GM23338 (cell line): ENCODE data around the gene SUN5. TPM values are rescaled to one million over a fixed set of nuclear protein-coding genes. Genes with fewer than 3 reads are reported as not detected.

Experiments
- ATAC-seq: fragments of 200-7000 bp; cut with Tn5 transposase; 3 replicates; pipeline ENCODE4 v1.9.1; 2020
- DNase-seq: peaks from one replicate; pipeline ENCODE4 v3.0.0-alpha.2; 2015; ENCODE audit warnings: low spot score
- H2AFZ ChIP-seq: fragments of 200-600 bp; sonication (generic); 2 replicates; pipeline ENCODE4 v1.8.0; 2016; ENCODE audit warnings: antibody characterized with exemption, mild to moderate bottlenecking, moderate library complexity
- H3F3A ChIP-seq: fragments of 200-600 bp; sonication (generic); replicated peaks from 2 replicates; pipeline ENCODE4 v1.8.0; 2017; ENCODE audit warnings: antibody characterized with exemption, mixed run types, low read depth
- H3K27ac ChIP-seq: fragments of 200-600 bp; sonication (generic); 2 replicates; pipeline ENCODE4 v1.6.1; 2016; ENCODE audit warnings: low read depth
- H3K27me3 ChIP-seq: fragments of 200-600 bp; sonication (generic); 2 replicates; pipeline ENCODE4 v1.8.0; 2016; ENCODE audit warnings: mild to moderate bottlenecking, mixed run types, moderate library complexity; ENCODE audit not compliant: insufficient read depth
- H3K36me3 ChIP-seq: fragments of 200-600 bp; sonication (generic); 2 replicates; pipeline ENCODE4 v1.8.0; 2016; ENCODE audit warnings: mild to moderate bottlenecking; ENCODE audit not compliant: insufficient read depth
- H3K4me1 ChIP-seq: fragments of 200-600 bp; sonication (generic); 2 replicates; pipeline ENCODE4 v1.8.0; 2016; ENCODE audit warnings: mild to moderate bottlenecking, moderate library complexity; ENCODE audit not compliant: insufficient read depth
- H3K4me2 ChIP-seq: fragments of 200-600 bp; sonication (generic); 2 replicates; pipeline ENCODE4 v1.7.1; 2017; ENCODE audit warnings: mixed run types
- H3K4me3 ChIP-seq: fragments of 200-600 bp; sonication (generic); 2 replicates; pipeline ENCODE4 v1.6.1; 2016; ENCODE audit warnings: mixed run types
- H3K79me2 ChIP-seq: fragments of 200-600 bp; sonication (generic); replicated peaks from 2 replicates; pipeline ENCODE4 v1.8.0; 2017; ENCODE audit warnings: mild to moderate bottlenecking; ENCODE audit not compliant: insufficient read depth
- H3K9me2 ChIP-seq: fragments of 200-600 bp; sonication (generic); 2 replicates; pipeline ENCODE4 v1.8.0; 2017; ENCODE audit not compliant: insufficient read depth
- H4K20me1 ChIP-seq: fragments of 200-600 bp; sonication (generic); replicated peaks from 2 replicates; pipeline ENCODE4 v1.8.0; 2017; ENCODE audit warnings: mild to moderate bottlenecking; ENCODE audit not compliant: insufficient read depth
- H3K27ac Mint-ChIP-seq: 2 replicates; pipeline ENCODE4 v1.8.0; 2020; ENCODE audit warnings: inconsistent platforms, mild to moderate bottlenecking, moderate library complexity, mixed read lengths
- H3K27me3 Mint-ChIP-seq: 3 replicates; pipeline ENCODE4 v1.8.0; 2022; ENCODE audit warnings: low read depth, mild to moderate bottlenecking, moderate library complexity, mixed read lengths, inconsistent platforms; ENCODE audit not compliant: insufficient read depth, poor library complexity
- H3K36me3 Mint-ChIP-seq: 3 replicates; pipeline ENCODE4 v1.8.0; 2021; ENCODE audit warnings: low read depth, mild to moderate bottlenecking, inconsistent platforms, moderate library complexity, mixed read lengths
- H3K4me1 Mint-ChIP-seq: 3 replicates; pipeline ENCODE4 v1.8.0; 2020; ENCODE audit warnings: mild to moderate bottlenecking, inconsistent platforms, mixed read lengths
- H3K4me3 Mint-ChIP-seq: 3 replicates; pipeline ENCODE4 v1.8.0; 2021; ENCODE audit warnings: moderate library complexity, mild to moderate bottlenecking, inconsistent platforms, mixed read lengths
- H3K9me3 Mint-ChIP-seq: 3 replicates; pipeline ENCODE4 v1.8.0; 2020; ENCODE audit warnings: moderate library complexity, mild to moderate bottlenecking, inconsistent platforms, mixed read lengths
- CREB1 ChIP-seq: fragments of 250-450 bp; sonication (Bioruptor Pico); IDR thresholded peaks from 2 replicates; pipeline ENCODE4 v1.5.0; 2020; ENCODE audit warnings: low read depth, mild to moderate bottlenecking, moderate library complexity
- EZH2phosphoT487 ChIP-seq: fragments of 200-600 bp; sonication (generic); IDR thresholded peaks from one replicate; pipeline ENCODE4 v1.8.1; 2018; ENCODE audit warnings: antibody characterized with exemption; ENCODE audit not compliant: unreplicated experiment
- POLR2AphosphoS5 ChIP-seq: IDR thresholded peaks from 2 replicates; pipeline ENCODE4 v1.6.1; 2016; ENCODE audit warnings: antibody characterized with exemption, low read depth
- ZNF114 ChIP-seq: fragments of 250-450 bp; sonication (Bioruptor Pico); IDR thresholded peaks from 2 replicates; pipeline ENCODE4 v1.5.0; 2020; ENCODE audit warnings: mild to moderate bottlenecking, moderate library complexity
- ZNF331 ChIP-seq: fragments of 250-450 bp; sonication (Bioruptor Pico); IDR thresholded peaks from 2 replicates; pipeline ENCODE4 v1.5.0; 2020; ENCODE audit warnings: low read depth, mild to moderate bottlenecking, moderate library complexity
- polyA plus RNA-seq: library from polyadenylated mRNA; unstranded; fragments of >200 nt; fragmentation: Nextera tagmentation; extraction: Ambion mirVana; gene quantifications from 2 replicates; pipeline ENCODE4 v1.2.1, GENCODE V29; 2016
- total RNA-seq: library from RNA; depleted of rRNA; stranded (reverse); fragments of >200 nt; shearing (Covaris generic); gene quantifications from 2 replicates; pipeline ENCODE4 v1.2.3, GENCODE V29; 2014
- TF ChIP-seq, protein P1 (sequence below): fragments of 250-450 bp; sonication (Bioruptor Pico); IDR thresholded peaks from 2 replicates; pipeline ENCODE4 v1.5.0; 2020; ENCODE audit warnings: mild to moderate bottlenecking, moderate library complexity
- TF ChIP-seq, protein P2 (sequence below), 2 experiments: fragments of 200-600 bp in 1 of 2; sonication (generic) in 1 of 2; conservative IDR thresholded peaks; 2 replicates each; pipeline versions ENCODE4 v1.5.1 to v1.6.1; 2016 to 2017; ENCODE audit warnings: antibody characterized with exemption in 2 of 2, low read depth in 2 of 2, mild to moderate bottlenecking in 2 of 2, moderate library complexity in 1 of 2

SUN5 gene
- total and polyA plus RNA-seq, 2 experiments from 2014 or later: not detected

DNA sequence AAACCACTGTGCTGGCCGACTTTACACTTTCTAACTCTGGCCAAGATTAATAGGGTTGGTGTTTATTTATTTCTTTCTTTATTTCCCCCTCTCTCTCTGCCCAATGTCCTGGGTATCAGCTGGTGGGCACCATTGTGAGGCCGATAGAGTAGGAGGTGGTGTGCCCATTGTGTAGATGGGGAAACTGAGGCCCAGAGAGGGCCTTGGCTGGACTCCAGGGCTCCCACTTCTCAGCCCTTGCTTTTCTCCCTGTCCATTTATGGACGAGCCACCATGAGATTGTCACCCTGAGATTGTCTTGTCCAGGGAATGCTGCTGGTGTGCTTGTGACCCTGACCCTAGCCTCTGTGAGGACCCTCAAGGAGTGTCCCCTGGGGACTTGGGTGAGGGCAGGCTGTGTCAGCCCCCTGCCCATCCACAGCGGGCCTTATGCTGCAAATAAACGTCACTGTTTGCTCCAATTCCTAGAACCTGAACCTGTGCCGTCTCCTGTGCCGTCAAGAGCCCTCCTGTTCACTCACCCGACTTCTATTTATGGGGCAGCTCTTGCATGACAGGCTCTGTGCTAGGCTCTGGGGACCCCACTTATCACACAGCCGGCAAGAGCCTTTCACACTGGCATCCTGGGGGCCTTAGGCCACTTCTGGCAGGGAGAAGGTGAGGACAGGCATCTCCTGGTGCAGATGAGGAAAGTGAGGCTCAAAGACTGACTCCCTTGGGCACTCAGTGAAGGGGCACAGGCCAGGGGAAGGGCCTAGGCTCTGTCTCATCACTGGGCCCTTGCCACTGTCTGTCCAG lies 24.8 kb downstream of the SUN5 start (continued):
- TF ChIP-seq, protein P1, sequence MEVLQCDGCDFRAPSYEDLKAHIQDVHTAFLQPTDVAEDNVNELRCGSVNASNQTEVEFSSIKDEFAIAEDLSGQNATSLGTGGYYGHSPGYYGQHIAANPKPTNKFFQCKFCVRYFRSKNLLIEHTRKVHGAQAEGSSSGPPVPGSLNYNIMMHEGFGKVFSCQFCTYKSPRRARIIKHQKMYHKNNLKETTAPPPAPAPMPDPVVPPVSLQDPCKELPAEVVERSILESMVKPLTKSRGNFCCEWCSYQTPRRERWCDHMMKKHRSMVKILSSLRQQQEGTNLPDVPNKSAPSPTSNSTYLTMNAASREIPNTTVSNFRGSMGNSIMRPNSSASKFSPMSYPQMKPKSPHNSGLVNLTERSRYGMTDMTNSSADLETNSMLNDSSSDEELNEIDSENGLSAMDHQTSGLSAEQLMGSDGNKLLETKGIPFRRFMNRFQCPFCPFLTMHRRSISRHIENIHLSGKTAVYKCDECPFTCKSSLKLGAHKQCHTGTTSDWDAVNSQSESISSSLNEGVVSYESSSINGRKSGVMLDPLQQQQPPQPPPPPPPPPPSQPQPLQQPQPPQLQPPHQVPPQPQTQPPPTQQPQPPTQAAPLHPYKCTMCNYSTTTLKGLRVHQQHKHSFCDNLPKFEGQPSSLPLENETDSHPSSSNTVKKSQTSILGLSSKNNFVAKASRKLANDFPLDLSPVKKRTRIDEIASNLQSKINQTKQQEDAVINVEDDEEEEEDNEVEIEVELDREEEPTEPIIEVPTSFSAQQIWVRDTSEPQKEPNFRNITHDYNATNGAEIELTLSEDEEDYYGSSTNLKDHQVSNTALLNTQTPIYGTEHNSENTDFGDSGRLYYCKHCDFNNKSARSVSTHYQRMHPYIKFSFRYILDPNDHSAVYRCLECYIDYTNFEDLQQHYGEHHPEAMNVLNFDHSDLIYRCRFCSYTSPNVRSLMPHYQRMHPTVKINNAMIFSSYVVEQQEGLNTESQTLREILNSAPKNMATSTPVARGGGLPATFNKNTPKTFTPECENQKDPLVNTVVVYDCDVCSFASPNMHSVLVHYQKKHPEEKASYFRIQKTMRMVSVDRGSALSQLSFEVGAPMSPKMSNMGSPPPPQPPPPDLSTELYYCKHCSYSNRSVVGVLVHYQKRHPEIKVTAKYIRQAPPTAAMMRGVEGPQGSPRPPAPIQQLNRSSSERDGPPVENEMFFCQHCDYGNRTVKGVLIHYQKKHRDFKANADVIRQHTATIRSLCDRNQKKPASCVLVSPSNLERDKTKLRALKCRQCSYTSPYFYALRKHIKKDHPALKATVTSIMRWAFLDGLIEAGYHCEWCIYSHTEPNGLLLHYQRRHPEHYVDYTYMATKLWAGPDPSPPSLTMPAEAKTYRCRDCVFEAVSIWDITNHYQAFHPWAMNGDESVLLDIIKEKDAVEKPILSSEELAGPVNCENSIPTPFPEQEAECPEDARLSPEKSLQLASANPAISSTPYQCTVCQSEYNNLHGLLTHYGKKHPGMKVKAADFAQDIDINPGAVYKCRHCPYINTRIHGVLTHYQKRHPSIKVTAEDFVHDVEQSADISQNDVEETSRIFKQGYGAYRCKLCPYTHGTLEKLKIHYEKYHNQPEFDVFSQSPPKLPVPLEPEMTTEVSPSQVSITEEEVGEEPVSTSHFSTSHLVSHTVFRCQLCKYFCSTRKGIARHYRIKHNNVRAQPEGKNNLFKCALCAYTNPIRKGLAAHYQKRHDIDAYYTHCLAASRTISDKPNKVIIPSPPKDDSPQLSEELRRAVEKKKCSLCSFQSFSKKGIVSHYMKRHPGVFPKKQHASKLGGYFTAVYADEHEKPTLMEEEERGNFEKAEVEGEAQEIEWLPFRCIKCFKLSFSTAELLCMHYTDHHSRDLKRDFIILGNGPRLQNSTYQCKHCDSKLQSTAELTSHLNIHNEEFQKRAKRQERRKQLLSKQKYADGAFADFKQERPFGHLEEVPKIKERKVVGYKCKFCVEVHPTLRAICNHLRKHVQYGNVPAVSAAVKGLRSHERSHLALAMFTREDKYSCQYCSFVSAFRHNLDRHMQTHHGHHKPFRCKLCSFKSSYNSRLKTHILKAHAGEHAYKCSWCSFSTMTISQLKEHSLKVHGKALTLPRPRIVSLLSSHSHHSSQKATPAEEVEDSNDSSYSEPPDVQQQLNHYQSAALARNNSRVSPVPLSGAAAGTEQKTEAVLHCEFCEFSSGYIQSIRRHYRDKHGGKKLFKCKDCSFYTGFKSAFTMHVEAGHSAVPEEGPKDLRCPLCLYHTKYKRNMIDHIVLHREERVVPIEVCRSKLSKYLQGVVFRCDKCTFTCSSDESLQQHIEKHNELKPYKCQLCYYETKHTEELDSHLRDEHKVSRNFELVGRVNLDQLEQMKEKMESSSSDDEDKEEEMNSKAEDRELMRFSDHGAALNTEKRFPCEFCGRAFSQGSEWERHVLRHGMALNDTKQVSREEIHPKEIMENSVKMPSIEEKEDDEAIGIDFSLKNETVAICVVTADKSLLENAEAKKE: no peak

DNA sequence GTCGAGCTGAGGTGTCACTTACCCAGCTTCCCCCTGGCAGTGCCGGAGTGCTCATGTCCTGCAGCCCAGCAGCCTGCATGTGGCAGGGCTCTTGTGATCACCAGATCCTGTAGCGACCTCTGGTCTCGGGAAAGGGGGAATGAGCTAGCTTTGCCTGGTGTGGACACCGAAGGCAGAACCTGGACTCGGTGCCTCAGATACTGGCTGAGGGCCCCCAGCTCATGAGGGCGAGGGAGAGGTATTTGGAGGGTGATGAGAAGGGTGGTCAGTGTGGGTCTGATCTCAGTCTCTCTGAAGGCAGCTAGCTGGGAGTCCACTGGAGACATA lies 26.3 kb downstream of the SUN5 start:
- H3K27ac Mint-ChIP-seq: no peak overlapping the region
- ATAC-seq: no peak
- TF ChIP-seq ZNF114 (CRISPR knock-in tag): no peak
- TF ChIP-seq, protein P1: no peak
- TF ChIP-seq CREB1 (CRISPR knock-in tag): no peak
- no peak for TF ChIP-seq EZH2phosphoT487
- TF ChIP-seq POLR2AphosphoS5: no peak
- TF ChIP-seq, protein P2, sequence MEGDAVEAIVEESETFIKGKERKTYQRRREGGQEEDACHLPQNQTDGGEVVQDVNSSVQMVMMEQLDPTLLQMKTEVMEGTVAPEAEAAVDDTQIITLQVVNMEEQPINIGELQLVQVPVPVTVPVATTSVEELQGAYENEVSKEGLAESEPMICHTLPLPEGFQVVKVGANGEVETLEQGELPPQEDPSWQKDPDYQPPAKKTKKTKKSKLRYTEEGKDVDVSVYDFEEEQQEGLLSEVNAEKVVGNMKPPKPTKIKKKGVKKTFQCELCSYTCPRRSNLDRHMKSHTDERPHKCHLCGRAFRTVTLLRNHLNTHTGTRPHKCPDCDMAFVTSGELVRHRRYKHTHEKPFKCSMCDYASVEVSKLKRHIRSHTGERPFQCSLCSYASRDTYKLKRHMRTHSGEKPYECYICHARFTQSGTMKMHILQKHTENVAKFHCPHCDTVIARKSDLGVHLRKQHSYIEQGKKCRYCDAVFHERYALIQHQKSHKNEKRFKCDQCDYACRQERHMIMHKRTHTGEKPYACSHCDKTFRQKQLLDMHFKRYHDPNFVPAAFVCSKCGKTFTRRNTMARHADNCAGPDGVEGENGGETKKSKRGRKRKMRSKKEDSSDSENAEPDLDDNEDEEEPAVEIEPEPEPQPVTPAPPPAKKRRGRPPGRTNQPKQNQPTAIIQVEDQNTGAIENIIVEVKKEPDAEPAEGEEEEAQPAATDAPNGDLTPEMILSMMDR (conservative IDR thresholded peaks at IDR 0.05; ENCODE audit: low read depth in 2 of 2): no peak
- no peak for TF ChIP-seq ZNF331

More for the DNA sequence above, 26.3 kb downstream of the SUN5 start:
- Histone ChIP-seq H3K79me2 (no peaks in the 10 kb centered on the region), H3K27ac (no peak overlapping the region), H3K9me2 (no peaks in the 10 kb centered on the region), H3K4me2 (no peak overlapping the region), H3K36me3 (no peaks in the 10 kb centered on the region), H2AFZ (no peak overlapping the region), H3K4me1 (peaks cover 16% of the 10 kb centered on the region), H3K27me3 (no peaks in the 10 kb centered on the region), H3F3A (0 out of 2 replicates have a peak, but pooled peaks cover 10% of the 10 kb centered on the region), H3K4me3 (no peak overlapping the region), H4K20me1 (no peaks in the 10 kb centered on the region)
- peaks cover 5% of the 10 kb centered on the region for H3K4me1 Mint-ChIP-seq
- no peak overlapping the region for H3K4me3 Mint-ChIP-seq
- no peak for DNase-seq
- H3K9me3 Mint-ChIP-seq: peaks cover 8% of the 10 kb centered on the region
- 0 out of 3 replicates have a peak, but pooled peaks cover 3% of the 10 kb centered on the region for H3K36me3 Mint-ChIP-seq
- H3K27me3 Mint-ChIP-seq: peaks cover 11% of the 10 kb centered on the region
